GM12801 (cell line): ENCODE data around the gene UBR1.

ENCODE experiments used
- CTCF ChIP-seq: IDR thresholded peaks from one replicate; pipeline ENCODE4 v1.5.1; 2011; ENCODE audit warnings: control low read depth; ENCODE audit not compliant: insufficient read length; ENCODE audit errors: extremely low read depth

The UBR1 gene

GRCh38 chr15:42974202-42974862 is 131.5 kb downstream of the UBR1 start:
- no peak for TF ChIP-seq CTCF

- no peak for TF ChIP-seq CTCF
These were observed 132.7 kb downstream of the UBR1 start for GRCh38 chr15:42973114-42973513.

- TF ChIP-seq CTCF: no peak
These were observed 134.0 kb downstream of the UBR1 start for GRCh38 chr15:42971830-42972229.

GRCh38 chr15:42964476-42964875 is 141.4 kb downstream of the UBR1 start:
- no peak for TF ChIP-seq CTCF

GRCh38 chr15:42955518-42955917 is 150.3 kb downstream of the UBR1 start:
- TF ChIP-seq CTCF: no peak

GRCh38 chr15:42954291-42954690 is 151.5 kb downstream of the UBR1 start:
- TF ChIP-seq CTCF: no peak

GRCh38 chr15:42940527-42940926 is 165.3 kb downstream of the UBR1 start:
- no peak for TF ChIP-seq CTCF
